IMR-90 (cell line): ENCODE data around the gene ACVRL1. TPM values are rescaled to one million over a fixed set of nuclear protein-coding genes. Genes with fewer than 3 reads are reported as not detected.

Experiments
- ATAC-seq: fragments of 200-7000 bp; cut with Tn5 transposase; 2 replicates; pipeline ENCODE4 v1.9.1; 2020; ENCODE audit warnings: low read depth, mild to moderate bottlenecking, moderate library complexity
- Bru-seq: library from RNA; stranded (reverse); fragments of 400-500 nt; gene quantifications from one replicate; lab custom pipeline; 2021; lab: Mats Ljungman, UMichigan
- BruChase-seq, 2 experiments: library from RNA; stranded (reverse); fragments of 400-500 nt; gene quantifications; one replicate each; lab custom pipeline; 2021; lab: Mats Ljungman, UMichigan
- BruUV-seq: library from RNA; stranded (reverse); fragments of 400-500 nt; replicated peaks from 2 replicates; lab custom pipeline; 2021; lab: Mats Ljungman, UMichigan
- CTCF ChIA-PET: fragments of 300-600 bp; formaldehyde crosslinking; extraction: SDS; loops from one replicate; lab custom pipeline; 2021; ENCODE audit warnings: antibody characterized with exemption; lab: Yijun Ruan, JAX
- POLR2A ChIA-PET: fragments of 300-600 bp; sonication (Branson Sonifier 250); formaldehyde crosslinking; loops from one replicate; lab custom pipeline; 2022; ENCODE audit warnings: antibody characterized with exemption; ENCODE audit not compliant: unreplicated experiment; lab: Charles Lee
- DNase-seq: peaks from one replicate; pipeline ENCODE4 v3.0.0; 2013
- H2AFZ ChIP-seq: replicated peaks from 2 replicates; pipeline ENCODE3; 2013; ENCODE audit warnings: low read length, mild to moderate bottlenecking; ENCODE audit not compliant: poor library complexity
- H2AK5ac ChIP-seq: 2 replicates; pipeline ENCODE4 v1.6.1; 2013; ENCODE audit warnings: low read depth, low read length, inconsistent platforms
- H2AK9ac ChIP-seq: replicated peaks from 2 replicates; pipeline ENCODE3; 2013; ENCODE audit warnings: mild to moderate bottlenecking, low read depth, low read length, moderate library complexity; ENCODE audit not compliant: poor library complexity
- H2BK120ac ChIP-seq: 2 replicates; pipeline ENCODE4 v1.6.1; 2013; ENCODE audit warnings: low read depth, low read length, inconsistent platforms
- H2BK15ac ChIP-seq: 3 replicates; pipeline ENCODE4 v1.6.1; 2013; ENCODE audit warnings: low read depth, low read length, inconsistent platforms
- H2BK20ac ChIP-seq: 2 replicates; pipeline ENCODE4 v1.6.1; 2013; ENCODE audit warnings: low read depth, mild to moderate bottlenecking, inconsistent platforms, low read length, moderate library complexity
- H2BK5ac ChIP-seq: 2 replicates; pipeline ENCODE4 v1.6.1; 2013; ENCODE audit warnings: mild to moderate bottlenecking, low read depth, low read length, inconsistent platforms; ENCODE audit not compliant: poor library complexity, severe bottlenecking
- H3K14ac ChIP-seq: replicated peaks from 2 replicates; pipeline ENCODE4 v1.6.1; 2013; ENCODE audit warnings: low read depth, low read length, inconsistent platforms
- H3K18ac ChIP-seq: 2 replicates; pipeline ENCODE4 v1.6.1; 2013; ENCODE audit warnings: low read depth, low read length, control low read depth
- H3K23ac ChIP-seq: 2 replicates; pipeline ENCODE4 v1.6.1; 2013; ENCODE audit warnings: low read depth, low read length, inconsistent platforms
- H3K27ac ChIP-seq: 2 replicates; pipeline ENCODE4 v1.5.1; 2013; ENCODE audit warnings: mild to moderate bottlenecking, control low read depth, low read length; ENCODE audit not compliant: insufficient read depth
- H3K27me3 ChIP-seq: 2 replicates; pipeline ENCODE4 v1.6.1; 2013; ENCODE audit warnings: low read length; ENCODE audit not compliant: control insufficient read depth, insufficient read depth
- H3K36me3 ChIP-seq: 2 replicates; pipeline ENCODE4 v1.6.1; 2013; ENCODE audit warnings: low read length, mixed read lengths; ENCODE audit not compliant: control insufficient read depth, insufficient read depth
- H3K4ac ChIP-seq: 2 replicates; pipeline ENCODE4 v1.6.1; 2013; ENCODE audit warnings: low read depth, low read length, inconsistent platforms
- H3K4me1 ChIP-seq: 2 replicates; pipeline ENCODE4 v1.6.1; 2013; ENCODE audit warnings: low read length, mixed read lengths; ENCODE audit not compliant: control insufficient read depth, insufficient read depth
- H3K4me2 ChIP-seq: 2 replicates; pipeline ENCODE4 v1.6.1; 2013; ENCODE audit warnings: low read depth, mild to moderate bottlenecking, control low read depth, low read length, moderate library complexity
- H3K4me3 ChIP-seq: 2 replicates; pipeline ENCODE4 v1.5.1; 2013; ENCODE audit warnings: low read depth, mild to moderate bottlenecking, control low read depth, low read length, moderate library complexity; ENCODE audit not compliant: insufficient read depth
- H3K56ac ChIP-seq: 2 replicates; pipeline ENCODE4 v1.6.1; 2013; ENCODE audit warnings: low read length, inconsistent platforms; ENCODE audit not compliant: insufficient read depth; ENCODE audit errors: extremely low read depth
- H3K79me1 ChIP-seq, 2 experiments: 2 replicates each; pipeline ENCODE4 v1.6.1; 2013; ENCODE audit warnings: low read length in 2 of 2, inconsistent platforms in 1 of 2, low read depth in 1 of 2
- H3K9ac ChIP-seq: 2 replicates; pipeline ENCODE4 v1.6.1; 2013; ENCODE audit warnings: low read depth, low read length, control low read depth
- H3K9me1 ChIP-seq: 2 replicates; pipeline ENCODE4 v1.6.1; 2013; ENCODE audit warnings: low read length, inconsistent platforms; ENCODE audit not compliant: insufficient read depth
- H3K9me3 ChIP-seq: 2 replicates; pipeline ENCODE4 v1.6.1; 2013; ENCODE audit warnings: low read length; ENCODE audit not compliant: control insufficient read depth, insufficient read depth
- H4K20me1 ChIP-seq: 2 replicates; pipeline ENCODE4 v1.6.1; 2013; ENCODE audit warnings: low read length, inconsistent platforms; ENCODE audit not compliant: insufficient read depth
- H4K5ac ChIP-seq: 2 replicates; pipeline ENCODE4 v1.6.1; 2013; ENCODE audit warnings: mild to moderate bottlenecking, low read depth, low read length, control low read depth
- H4K8ac ChIP-seq, 2 experiments: 2 replicates each; pipeline ENCODE4 v1.6.1; 2013; ENCODE audit warnings: low read depth in 2 of 2, low read length in 2 of 2, control low read depth in 1 of 2, inconsistent platforms in 1 of 2
- H4K91ac ChIP-seq: 2 replicates; pipeline ENCODE4 v1.6.1; 2013; ENCODE audit warnings: low read depth, low read length, inconsistent platforms; ENCODE audit not compliant: insufficient read depth
- BHLHE40 ChIP-seq: fragments of 150-350 bp; IDR thresholded peaks from 2 replicates; pipeline ENCODE4 v1.6.1; 2016; ENCODE audit warnings: mild to moderate bottlenecking, low read depth, low read length
- CEBPB ChIP-seq: IDR thresholded peaks from 2 replicates; pipeline ENCODE4 v1.6.1; 2012; ENCODE audit warnings: low read depth, low read length, improper control_type of control experiment
- CHD1 ChIP-seq: IDR thresholded peaks from 2 replicates; pipeline ENCODE4 v1.6.1; 2012; ENCODE audit warnings: low read depth, low read length, improper control_type of control experiment
- FOS ChIP-seq: fragments of 150-350 bp; IDR thresholded peaks from 2 replicates; pipeline ENCODE4 v1.6.1; 2016; ENCODE audit warnings: low read depth, low read length
- MAZ ChIP-seq: IDR thresholded peaks from 2 replicates; pipeline ENCODE4 v1.6.1; 2012; ENCODE audit warnings: low read depth, mild to moderate bottlenecking, low read length, improper control_type of control experiment, moderate library complexity, borderline replicate concordance
- NFE2L2 ChIP-seq: fragments of 150-350 bp; IDR thresholded peaks from 2 replicates; pipeline ENCODE4 v1.6.1; 2016; ENCODE audit warnings: low read depth, mild to moderate bottlenecking, low read length
- POLR2A ChIP-seq: IDR thresholded peaks from 2 replicates; pipeline ENCODE4 v1.6.1; 2012; ENCODE audit warnings: mild to moderate bottlenecking, low read depth, low read length
- RAD21 ChIP-seq: IDR thresholded peaks from 2 replicates; pipeline ENCODE4 v1.6.1; 2012; ENCODE audit warnings: low read length, improper control_type of control experiment
- RCOR1 ChIP-seq: IDR thresholded peaks from 2 replicates; pipeline ENCODE4 v1.6.1; 2012; ENCODE audit warnings: mild to moderate bottlenecking, low read length, improper control_type of control experiment; ENCODE audit not compliant: insufficient replicate concordance
- RFX5 ChIP-seq: IDR thresholded peaks from 2 replicates; pipeline ENCODE4 v1.8.0; 2012; ENCODE audit warnings: low read depth, mild to moderate bottlenecking, low read length, moderate library complexity
- SMC3 ChIP-seq: fragments of 150-350 bp; IDR thresholded peaks from 2 replicates; pipeline ENCODE4 v1.6.1; 2016; ENCODE audit warnings: low read depth, mild to moderate bottlenecking, antibody characterized with exemption, low read length, moderate library complexity
- WGBS, 2 experiments: methylation state at CpG; one replicate each; pipeline versions ENCODE4 v1.1.5 to v1.1.7; 2013; ENCODE audit warnings: missing lambda C conversion rate in 2 of 2; ENCODE audit not compliant: insufficient read length in 1 of 2; ENCODE audit errors: extremely low coverage in 2 of 2; 5-methylcytosine and 5-hydroxymethylcytosine counted together
- dilution Hi-C: fragments of 300-500 bp; cut with HindIII; formaldehyde crosslinking; loops from one replicate; pipeline ENCODE4 v1.14.3; 2018; ENCODE audit warnings: low sequenced_read_pairs; ENCODE audit not compliant: unreplicated experiment
- in situ Hi-C: fragments of 300-500 bp; cut with MboI; formaldehyde crosslinking; loops from 3 replicates; pipeline ENCODE4 v1.14.3; 2019; ENCODE audit warnings: low sequenced_read_pairs, inconsistent platforms, mixed read lengths
- intact Hi-C: fragments of 100-400 bp; cut with micrococcal nuclease; formaldehyde crosslinking; loops from 2 replicates; pipeline ENCODE4 v1.10.0; 2022
- long read RNA-seq: library from polyadenylated mRNA; unstranded; transcript quantifications from one replicate; pipeline ENCODE4 v2.0.0, GENCODE V29; 2021; ENCODE audit not compliant: unreplicated experiment
- polyA plus RNA-seq, 3 experiments: library from polyadenylated mRNA; depleted of rRNA; stranded (reverse); fragments of >200 nt; gene quantifications; 2 replicates each; pipeline ENCODE4 v1.2.3, GENCODE V29; 2012; ENCODE audit warnings: low replicate concordance in 1 of 3
- total RNA-seq: library from RNA; depleted of rRNA; stranded (reverse); fragments of >200 nt; gene quantifications from 2 replicates; pipeline ENCODE4 v1.2.3, GENCODE V29; 2012; rRNA removed
- TF ChIP-seq, protein P1 (sequence below): fragments of 150-350 bp; IDR thresholded peaks from 2 replicates; pipeline ENCODE4 v1.6.1; 2016; ENCODE audit warnings: low read depth, mild to moderate bottlenecking, low read length, moderate library complexity, borderline replicate concordance

ACVRL1 gene
- total RNA-seq (5.8 and 7.5 TPM in 2 replicates), polyA plus RNA-seq (2012; rRNA removed) (6.4 and 8.0 TPM in 2 replicates), Bru-seq, nascent RNA (percentile 48 among the genes with signal in this experiment), BruChase-seq, experiment 1, labeled RNA remaining after a 6-hour chase (percentile 56 among the genes with signal in this experiment), BruChase-seq, experiment 2, labeled RNA remaining after a 2-hour chase (percentile 47 among the genes with signal in this experiment)
- 4.5 and 11.0 TPM in 2 replicates for polyA plus RNA-seq (2012; cell fraction: cytosol; rRNA removed)
- polyA plus RNA-seq (2012; cell fraction: nucleus; rRNA removed; ENCODE audit: low replicate concordance): 17.2 and 26.4 TPM in 2 replicates
- long read RNA-seq, partial matches to known transcripts: 3 of 22 reads
- long read RNA-seq, other reads (novel, unspliced or antisense): 18 of 22 reads

DNA sequence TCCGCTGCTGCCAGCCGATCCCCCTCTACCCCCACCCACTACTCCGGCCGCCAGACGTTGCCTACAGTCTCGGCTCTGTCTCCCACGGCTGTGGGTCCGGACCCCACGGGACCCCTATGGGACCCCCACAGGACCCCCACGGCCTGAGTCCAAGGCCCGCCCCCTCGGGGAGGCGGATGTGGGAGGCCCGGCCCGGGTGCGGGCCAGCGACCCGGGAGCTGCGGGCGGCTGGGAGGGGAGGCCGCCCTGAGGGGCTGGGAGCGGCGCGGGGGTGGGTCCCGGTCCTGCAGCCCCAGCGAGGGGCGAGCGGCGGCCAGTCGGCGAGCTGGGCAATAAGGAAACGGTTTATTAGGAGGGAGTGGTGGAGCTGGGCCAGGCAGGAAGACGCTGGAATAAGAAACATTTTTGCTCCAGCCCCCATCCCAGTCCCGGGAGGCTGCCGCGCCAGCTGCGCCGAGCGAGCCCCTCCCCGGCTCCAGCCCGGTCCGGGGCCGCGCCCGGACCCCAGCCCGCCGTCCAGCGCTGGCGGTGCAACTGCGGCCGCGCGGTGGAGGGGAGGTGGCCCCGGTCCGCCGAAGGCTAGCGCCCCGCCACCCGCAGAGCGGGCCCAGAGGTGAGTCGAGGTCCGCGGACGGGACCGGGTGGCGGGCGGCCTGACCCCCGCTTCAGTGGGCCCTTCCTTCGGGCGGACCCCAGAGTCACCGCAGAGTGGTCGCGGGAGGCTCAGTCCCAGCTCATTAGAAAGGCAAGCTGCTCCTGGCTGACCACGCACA is at the start of gene ACVRL1:
Gene ACVRL1, plus strand, starts transcription at position 422 of the 773 bp plus-strand sequence. CDS start 4,971 bp downstream, outside the sequence.
- peaks cover 41% of the 10 kb centered on the region for H3K4me1 ChIP-seq
- no peaks in the 10 kb centered on the region for H3K27me3 ChIP-seq
- H2AFZ ChIP-seq: peak within 1 kb of the TSS; percentile 87
- peak within 1 kb of the TSS; percentile 68 for H4K91ac ChIP-seq
- H2AK5ac ChIP-seq: peak within 1 kb of the TSS; percentile 93
- ChIA-PET POLR2A (no interaction called here), CTCF (interaction anchor here (1.4 to 2.4 kb wide), 2 partner anchors 11 to 15 kb away, joined by 4 to 8 read pairs; no protein-coding TSS in a partner anchor)
- H3K4me3 ChIP-seq: peak within 1 kb of the TSS; percentile 36
- no peaks in the 10 kb centered on the region for H4K20me1 ChIP-seq
- H3K79me1 ChIP-seq: peaks cover 0 to 25% of the 10 kb centered on the region in 2 experiments; a peak in 3 of 4 replicates
- H3K4ac ChIP-seq: peak within 1 kb of the TSS; percentile 92
- no peak within 1 kb of the TSS; the same call in 1 of the 2 replicates for H3K18ac ChIP-seq
- H3K9me3 ChIP-seq: no peaks in the 10 kb centered on the region
- intact Hi-C loops: no loop called here
- no peaks in the 10 kb centered on the region for H3K36me3 ChIP-seq
- peak within 1 kb of the TSS; percentile 88 for H2BK20ac ChIP-seq
- H2AK9ac ChIP-seq: peak within 1 kb of the TSS; percentile 85
- ATAC-seq (no peak; the same call in 1 of the 2 replicates), DNase-seq (no peak)
- no peak within 1 kb of the TSS for H2BK5ac ChIP-seq
- peak within 1 kb of the TSS; percentile 87; the same call in 1 of the 2 replicates for H3K23ac ChIP-seq
- no peak for TF ChIP-seq FOS
- no peak for TF ChIP-seq CEBPB
- TF ChIP-seq RFX5: no peak
- TF ChIP-seq CHD1: no peak
- TF ChIP-seq MAZ: no peak
- TF ChIP-seq BHLHE40: no peak
- no peak for TF ChIP-seq SMC3
- no peak for TF ChIP-seq RAD21
- TF ChIP-seq NFE2L2: no peak
- no peak for TF ChIP-seq POLR2A
- TF ChIP-seq, protein P1, sequence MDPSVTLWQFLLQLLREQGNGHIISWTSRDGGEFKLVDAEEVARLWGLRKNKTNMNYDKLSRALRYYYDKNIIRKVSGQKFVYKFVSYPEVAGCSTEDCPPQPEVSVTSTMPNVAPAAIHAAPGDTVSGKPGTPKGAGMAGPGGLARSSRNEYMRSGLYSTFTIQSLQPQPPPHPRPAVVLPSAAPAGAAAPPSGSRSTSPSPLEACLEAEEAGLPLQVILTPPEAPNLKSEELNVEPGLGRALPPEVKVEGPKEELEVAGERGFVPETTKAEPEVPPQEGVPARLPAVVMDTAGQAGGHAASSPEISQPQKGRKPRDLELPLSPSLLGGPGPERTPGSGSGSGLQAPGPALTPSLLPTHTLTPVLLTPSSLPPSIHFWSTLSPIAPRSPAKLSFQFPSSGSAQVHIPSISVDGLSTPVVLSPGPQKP: no peak
- no peak for TF ChIP-seq RCOR1
- peak within 1 kb of the TSS; percentile 93; the same call in 2 of the 3 replicates for H2BK15ac ChIP-seq
- peak within 1 kb of the TSS; percentile 40 to 82 for H4K8ac ChIP-seq
- WGBS, 2 experiments: 17% methylated on average over 22 of the region's 74 CpGs; no CpG with 5 or more reads in 1 of the 2 experiments
- H3K9me1 ChIP-seq: peaks cover 47% of the 10 kb centered on the region
- peak within 1 kb of the TSS; percentile 83 for H2BK120ac ChIP-seq
- peak within 1 kb of the TSS; percentile 20; the same call in 1 of the 2 replicates for H3K27ac ChIP-seq
- in situ Hi-C loops: no loop called here
- H3K56ac ChIP-seq: no peak within 1 kb of the TSS; the same call in 1 of the 2 replicates
- H3K4me2 ChIP-seq: peak within 1 kb of the TSS; percentile 44
- dilution Hi-C loops: no loop called here
- peak within 1 kb of the TSS; percentile 26; the same call in 1 of the 2 replicates for H4K5ac ChIP-seq
- H3K9ac ChIP-seq: peak within 1 kb of the TSS; percentile 21
- no TSS peak for BruUV-seq
- H3K14ac ChIP-seq: peak within 1 kb of the TSS; percentile 91
